ENCODE measurements around the gene IP6K2.

Gene IP6K2

DNA sequence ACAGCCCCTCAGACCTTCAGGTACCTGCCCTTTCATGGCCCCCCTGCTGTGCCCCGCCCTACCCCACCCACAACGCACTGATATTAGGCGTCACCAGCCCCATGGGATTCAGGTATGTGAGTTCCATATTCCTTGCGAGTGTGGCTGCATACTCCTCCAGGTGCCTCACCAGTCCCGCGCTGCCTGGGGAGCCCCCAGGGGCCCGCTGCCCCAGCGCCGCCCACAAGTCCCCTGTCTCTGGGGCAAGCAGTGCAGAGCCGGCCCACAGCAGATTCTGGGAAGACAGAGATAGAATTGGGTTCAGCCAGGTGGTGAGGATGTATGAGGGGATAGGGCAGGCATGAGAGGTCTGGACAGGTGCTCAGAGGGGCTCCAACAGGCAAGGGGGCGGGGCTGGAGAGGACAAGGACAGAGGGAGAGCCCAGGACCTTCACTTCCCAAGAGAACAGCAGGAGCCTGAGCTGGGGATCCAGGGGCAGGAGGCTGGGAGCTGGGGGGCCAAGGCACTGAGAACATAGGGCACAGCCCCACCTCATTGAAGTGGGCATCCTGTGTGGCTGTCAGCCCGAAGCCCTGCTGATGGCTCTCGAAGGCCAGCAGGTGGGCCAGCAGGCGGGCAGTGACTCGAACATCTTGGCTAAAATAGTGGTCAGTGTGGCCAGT lies 68.7 kb downstream of the IP6K2 start:
- no peak overlapping the region for H3K4me3 ChIP-seq (replicated peaks; ENCODE audit: low read depth, low read length)
- TF ChIP-seq, protein P1, sequence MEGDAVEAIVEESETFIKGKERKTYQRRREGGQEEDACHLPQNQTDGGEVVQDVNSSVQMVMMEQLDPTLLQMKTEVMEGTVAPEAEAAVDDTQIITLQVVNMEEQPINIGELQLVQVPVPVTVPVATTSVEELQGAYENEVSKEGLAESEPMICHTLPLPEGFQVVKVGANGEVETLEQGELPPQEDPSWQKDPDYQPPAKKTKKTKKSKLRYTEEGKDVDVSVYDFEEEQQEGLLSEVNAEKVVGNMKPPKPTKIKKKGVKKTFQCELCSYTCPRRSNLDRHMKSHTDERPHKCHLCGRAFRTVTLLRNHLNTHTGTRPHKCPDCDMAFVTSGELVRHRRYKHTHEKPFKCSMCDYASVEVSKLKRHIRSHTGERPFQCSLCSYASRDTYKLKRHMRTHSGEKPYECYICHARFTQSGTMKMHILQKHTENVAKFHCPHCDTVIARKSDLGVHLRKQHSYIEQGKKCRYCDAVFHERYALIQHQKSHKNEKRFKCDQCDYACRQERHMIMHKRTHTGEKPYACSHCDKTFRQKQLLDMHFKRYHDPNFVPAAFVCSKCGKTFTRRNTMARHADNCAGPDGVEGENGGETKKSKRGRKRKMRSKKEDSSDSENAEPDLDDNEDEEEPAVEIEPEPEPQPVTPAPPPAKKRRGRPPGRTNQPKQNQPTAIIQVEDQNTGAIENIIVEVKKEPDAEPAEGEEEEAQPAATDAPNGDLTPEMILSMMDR (IDR thresholded peaks at IDR 0.05; ENCODE audit: low read length, missing control alignments) = no peak
- no peak for DNase-seq (ENCODE audit: low read depth)

DNA sequence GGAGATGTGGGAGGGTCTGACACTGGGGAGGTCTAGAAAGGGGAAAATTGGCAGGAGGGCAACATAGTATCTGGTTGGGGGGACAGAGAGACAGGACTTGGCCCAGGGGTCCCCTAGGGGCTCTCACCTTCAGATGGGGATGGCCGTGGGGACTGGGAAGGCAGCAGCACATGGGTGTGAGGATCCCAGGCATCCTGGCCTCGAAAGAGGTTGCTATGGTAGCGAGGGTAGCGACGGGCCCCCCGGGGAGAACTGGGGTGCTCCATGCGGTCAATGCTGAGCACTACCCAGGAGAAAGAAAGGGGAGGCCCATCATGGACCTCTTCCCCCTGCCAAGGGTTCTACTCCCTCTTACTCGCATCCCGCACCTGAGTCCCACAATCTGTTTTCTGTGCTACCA lies 69.3 kb downstream of the IP6K2 start:
- no peak for DNase-seq (ENCODE audit: low read depth)
- H3K4me3 ChIP-seq (replicated peaks; ENCODE audit: low read depth, low read length) = no peak overlapping the region
- TF ChIP-seq, protein P1 (IDR thresholded peaks at IDR 0.05; ENCODE audit: low read length, missing control alignments) = no peak

DNA sequence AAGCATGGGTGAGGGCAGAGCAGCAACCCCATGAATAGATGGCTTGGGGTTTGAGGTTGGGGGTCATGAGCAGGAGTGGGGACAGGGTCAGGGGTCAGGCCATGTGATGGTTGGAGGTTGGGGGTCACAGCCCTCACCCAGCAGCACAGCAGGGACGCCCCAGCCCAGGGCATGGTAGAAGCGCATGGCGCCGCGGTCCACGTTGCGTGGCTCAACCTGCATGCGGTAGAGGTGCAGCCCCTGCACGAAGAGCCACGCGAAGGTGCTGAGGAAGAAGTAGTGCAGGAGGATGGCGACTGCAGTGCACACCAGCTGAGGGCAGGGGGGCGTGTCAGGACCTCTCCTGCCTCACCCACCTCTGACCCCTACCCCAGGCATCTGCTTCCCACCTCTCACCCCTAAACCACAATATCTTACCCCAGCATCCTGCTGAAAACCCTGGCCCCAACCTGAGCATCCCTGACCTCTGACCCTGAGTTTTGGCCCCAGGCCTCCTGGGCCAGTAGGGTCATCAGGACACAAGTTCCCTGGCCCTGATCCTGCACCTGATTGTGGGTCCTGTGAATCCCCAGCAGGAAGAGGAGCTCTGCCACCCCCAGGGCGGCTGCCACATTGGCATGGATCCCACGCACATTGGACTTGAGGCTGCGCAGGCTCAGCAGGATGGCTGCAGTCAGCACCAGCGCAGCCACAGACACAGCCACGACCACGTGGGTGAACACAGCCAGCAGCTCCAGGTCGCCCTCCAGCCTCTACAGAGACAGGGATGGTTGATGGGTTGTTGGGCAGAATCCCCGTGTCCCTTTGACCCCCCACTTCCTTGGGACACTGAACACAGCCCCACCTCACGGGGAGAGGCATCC lies 71.9 kb downstream of the IP6K2 start:
- DNase-seq (ENCODE audit: low read depth) = no peak
- H3K4me3 ChIP-seq (replicated peaks; ENCODE audit: low read depth, low read length) = no peak overlapping the region
- TF ChIP-seq, protein P1 (IDR thresholded peaks at IDR 0.05; ENCODE audit: low read length, missing control alignments) = no peak

DNA sequence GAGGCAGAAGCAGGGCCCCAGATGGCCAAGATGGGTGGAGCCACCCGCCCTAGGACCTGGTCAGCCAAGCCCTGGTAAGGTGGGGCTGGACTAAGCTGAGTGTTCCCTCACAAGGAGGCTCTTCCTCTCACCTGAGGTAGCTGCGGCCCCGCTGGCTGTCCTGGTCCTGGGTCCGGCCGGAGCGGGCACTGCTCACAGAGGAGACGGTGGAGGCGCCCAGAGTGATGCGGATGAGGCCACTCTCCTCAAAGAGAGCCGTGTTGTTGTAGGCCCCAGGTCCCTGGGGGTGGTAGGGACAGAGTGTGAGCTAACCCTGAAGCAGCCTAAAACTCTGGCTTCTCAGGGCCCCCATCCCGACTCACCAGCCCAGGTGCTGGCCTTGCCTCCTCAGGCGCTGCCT lies 74.4 kb downstream of the IP6K2 start:
- no peak for DNase-seq (ENCODE audit: low read depth)
- no peak overlapping the region for H3K4me3 ChIP-seq (replicated peaks; ENCODE audit: low read depth, low read length)
- TF ChIP-seq, protein P1 (IDR thresholded peaks at IDR 0.05; ENCODE audit: low read length, missing control alignments) = no peak

DNA sequence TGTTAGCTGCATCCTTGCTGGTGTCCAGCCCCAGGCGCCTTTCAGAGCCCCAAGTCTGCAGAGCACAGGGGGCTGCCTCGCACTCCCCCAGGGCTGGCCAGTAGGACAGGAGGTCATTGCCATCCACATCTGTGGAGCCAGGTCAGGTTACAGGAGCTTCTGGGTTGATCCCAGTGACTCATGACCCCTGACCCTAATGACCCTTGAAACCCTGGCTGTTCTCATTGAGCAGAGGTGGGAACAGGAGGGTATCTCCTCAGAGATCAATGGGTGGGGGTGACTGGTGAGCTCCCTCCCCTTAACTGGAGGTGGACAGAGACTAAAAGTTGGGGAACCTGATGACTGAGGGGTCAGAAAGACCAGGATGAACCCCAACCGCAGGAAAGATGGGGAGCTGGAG lies 75.6 kb downstream of the IP6K2 start:
- TF ChIP-seq, protein P1 (IDR thresholded peaks at IDR 0.05; ENCODE audit: low read length, missing control alignments) = no peak
- no peak for DNase-seq (ENCODE audit: low read depth)
- no peak overlapping the region for H3K4me3 ChIP-seq (replicated peaks; ENCODE audit: low read depth, low read length)

DNA sequence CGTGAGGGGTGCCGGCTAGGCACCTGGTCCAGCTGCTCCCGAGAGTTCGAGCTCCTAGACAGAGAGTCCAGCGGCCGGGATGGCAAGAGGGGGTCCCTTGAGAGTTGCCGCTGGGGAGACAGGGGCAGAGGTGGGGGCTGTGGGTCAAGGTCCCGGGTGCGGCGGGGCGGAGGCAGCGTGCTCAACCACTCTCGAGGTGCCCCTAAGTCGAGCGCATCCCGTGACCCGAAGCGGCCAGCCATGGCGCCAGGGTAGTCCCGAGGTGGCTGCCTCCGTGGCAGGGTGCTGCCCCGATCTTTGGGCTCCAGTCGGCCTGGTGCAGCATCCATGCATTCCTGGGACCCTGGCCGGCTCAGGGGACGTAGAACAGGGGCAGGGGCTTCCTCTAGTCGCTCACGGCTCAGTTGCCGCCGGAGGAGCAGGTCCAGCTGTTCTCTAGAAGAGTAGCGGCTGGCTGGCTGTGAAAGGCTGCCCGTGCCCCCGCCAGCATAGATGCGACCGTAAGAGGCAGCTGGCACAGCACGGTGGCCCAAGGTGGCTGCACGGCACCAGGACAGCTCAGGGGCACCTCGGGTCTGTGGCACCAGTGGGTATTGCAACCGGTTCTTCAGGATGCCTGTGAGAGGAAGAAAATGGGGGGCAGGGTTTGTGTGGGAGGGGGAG lies 76.9 kb downstream of the IP6K2 start:
- DNase-seq (ENCODE audit: low read depth) = no peak
- TF ChIP-seq, protein P1 (IDR thresholded peaks at IDR 0.05; ENCODE audit: low read length, missing control alignments) = no peak
- H3K4me3 ChIP-seq (replicated peaks; ENCODE audit: low read depth, low read length) = no peak overlapping the region

Data from fibroblast of pulmonary artery (primary cell).